GM18861 (cell line): Measurements from ENCODE around the gene PCYT2.

Source experiments
- ATAC-seq: cut with Tn5 transposase; IDR thresholded peaks from one replicate; pipeline ENCODE4 v1.9.1; 2021; ENCODE audit not compliant: unreplicated experiment

Gene PCYT2

DNA sequence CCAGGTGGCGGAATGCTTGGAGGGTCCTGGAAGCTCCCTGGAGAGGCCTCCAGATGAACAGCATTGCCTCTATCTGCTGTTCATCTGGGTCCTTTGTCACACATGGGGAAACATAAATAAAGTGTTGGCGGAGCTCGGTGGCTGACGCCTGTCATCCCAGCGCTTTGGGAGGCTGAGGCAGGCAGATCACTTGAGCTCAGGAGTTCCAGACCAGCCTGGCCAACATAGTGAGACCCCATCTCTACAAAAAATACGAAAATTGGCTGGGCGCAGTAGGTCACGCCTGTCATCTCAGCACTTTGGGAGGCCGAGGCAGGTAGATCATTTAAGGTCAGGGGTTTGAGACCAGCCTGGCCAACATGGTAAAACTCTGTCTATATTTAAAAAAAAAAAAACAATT, 33.7 kb upstream of the PCYT2 start:
- no peak for ATAC-seq

DNA sequence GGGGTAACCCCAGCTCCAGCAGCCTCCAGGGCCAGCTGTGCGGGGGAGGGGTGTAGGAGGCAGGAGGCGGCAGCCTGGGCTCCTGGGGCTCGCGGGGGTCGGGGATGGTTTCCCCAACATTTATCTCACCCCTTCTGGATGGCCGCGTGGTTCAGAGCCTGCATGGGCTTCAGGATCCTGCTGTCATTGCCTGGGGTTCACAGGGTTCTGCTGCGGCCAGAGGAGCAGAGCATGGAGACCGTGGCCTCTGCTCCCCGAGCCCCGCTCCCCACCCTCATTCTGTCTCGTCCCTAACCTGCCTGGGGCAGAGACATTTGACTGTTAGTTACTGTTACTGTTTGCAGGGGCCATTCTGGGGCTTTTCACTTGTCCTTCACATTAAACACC, 31.0 kb upstream of the PCYT2 start:
- no peak for ATAC-seq

DNA sequence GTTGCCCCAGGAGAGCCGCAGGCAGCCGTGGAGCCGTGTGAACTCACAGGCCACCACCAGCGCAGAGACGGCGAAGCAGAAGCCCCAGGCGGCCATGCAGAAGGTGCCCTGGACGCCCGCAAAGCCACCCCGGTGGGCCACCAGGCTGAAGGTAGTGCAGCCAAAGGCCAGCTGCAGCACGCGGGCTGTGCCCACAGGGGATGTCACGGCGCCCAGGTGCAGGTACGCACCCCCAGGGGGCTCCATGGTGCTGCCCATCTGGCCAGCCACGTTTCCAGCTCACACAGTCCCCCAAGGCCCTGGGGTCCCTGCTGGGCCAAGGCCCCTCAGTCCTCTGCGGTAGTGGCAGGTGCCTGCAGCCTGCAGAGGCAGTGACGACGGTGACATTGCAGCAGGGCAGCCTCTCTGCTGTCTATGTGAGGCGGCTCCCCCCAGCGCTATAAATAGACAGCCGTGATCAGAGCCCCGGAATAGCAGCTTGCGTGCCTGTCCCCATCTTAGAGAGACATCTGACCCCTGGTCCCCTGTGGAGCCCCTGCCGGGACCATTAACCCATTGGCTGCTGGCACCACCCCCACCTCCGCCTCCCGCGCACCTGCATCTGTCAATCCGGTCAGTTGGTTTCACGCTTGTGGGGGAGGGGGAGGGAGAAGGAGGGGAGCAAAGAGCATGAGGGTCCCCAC, 30.4 kb upstream of the PCYT2 start:
- ATAC-seq = no peak

DNA sequence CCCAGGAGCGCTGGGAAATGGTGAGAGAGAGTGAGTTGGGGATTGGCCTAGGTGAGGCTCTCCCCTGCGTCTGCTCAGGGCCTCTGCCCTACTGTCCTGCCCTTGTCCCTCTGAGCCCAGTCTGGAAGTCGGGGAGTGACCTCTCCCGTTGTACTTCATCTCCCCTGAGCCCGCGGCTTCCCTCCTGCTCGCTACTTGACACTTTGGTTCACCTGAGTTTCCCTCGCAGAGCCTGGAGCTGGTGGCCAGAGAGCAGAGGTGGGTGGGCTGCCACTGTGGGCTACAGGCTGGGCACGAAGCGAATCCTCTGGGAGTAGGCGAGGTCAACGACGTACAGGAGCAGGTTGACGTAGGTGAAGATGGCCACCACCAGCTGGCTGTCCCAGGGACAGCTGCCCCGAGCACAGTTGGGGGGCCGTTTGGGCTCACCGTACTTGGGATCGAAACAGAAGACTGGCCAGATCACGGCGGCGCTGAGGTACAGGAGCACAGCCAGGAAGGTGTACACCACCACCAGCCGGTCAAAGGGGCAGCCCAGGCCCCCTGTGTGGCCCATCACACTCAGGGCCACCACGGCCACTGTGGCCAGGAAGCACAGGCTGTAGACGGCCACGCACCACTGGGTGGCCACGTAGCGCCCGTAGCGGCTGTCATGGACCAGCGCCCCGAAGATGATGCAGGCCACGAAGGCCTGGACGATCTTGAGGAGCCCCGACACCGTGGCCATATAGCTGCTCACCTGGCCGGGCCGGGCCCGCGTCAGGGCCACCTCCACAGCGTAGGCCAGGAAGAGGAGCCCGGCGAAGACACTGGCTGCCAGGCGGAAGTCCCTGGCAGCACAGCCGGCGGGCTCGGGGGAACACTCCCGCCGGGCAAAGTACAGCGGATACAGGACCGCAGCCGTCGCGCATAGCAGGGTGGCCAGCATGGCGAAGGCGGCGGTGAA, 29.6 kb upstream of the PCYT2 start:
- no peak for ATAC-seq

DNA sequence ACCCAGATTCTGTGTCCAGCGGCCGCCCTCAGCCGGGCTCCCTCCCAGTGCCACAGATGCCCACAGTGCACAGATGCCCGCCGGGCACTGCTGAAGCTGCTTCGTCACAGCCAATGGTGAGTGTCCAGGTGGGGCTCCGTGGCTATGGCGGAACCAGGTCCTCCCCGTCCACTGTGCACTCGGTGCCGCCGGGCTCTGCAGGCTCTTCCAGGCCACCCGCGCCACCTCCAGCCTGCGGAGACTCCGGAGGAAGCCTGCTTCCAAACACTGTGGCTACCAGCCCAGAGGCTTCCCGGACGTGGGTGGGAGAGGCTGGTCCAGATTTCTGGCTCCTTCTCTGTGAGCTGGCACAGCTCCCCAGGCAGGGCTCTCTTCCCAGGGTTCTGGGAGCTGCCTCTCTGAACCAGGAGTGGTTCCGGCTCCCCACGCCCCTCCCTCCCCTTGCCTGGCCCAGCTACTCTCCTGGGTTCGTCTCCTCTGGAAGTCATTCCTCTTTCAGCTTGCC, 28.7 kb upstream of the PCYT2 start:
- no peak for ATAC-seq

DNA sequence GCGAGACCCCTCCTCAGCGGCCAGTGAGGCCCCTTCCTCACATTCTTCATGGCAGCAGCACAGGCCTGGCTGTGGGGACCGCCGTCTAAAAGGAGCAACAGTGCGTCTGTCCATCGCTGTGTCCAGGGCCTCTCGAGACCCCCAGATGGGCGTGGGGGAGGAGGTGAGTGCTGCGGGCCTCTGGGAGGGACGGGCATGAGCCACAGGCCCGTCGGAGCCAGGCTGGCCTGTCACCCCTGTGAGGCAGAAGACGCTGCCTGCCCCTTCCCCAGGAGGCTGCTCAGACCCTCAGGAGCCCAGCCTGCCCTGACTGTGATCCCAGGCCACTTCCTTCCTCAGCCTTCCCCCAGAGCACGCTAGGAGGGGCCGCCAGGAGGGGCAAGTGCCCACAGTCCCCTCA, 28.0 kb upstream of the PCYT2 start:
- no peak for ATAC-seq

DNA sequence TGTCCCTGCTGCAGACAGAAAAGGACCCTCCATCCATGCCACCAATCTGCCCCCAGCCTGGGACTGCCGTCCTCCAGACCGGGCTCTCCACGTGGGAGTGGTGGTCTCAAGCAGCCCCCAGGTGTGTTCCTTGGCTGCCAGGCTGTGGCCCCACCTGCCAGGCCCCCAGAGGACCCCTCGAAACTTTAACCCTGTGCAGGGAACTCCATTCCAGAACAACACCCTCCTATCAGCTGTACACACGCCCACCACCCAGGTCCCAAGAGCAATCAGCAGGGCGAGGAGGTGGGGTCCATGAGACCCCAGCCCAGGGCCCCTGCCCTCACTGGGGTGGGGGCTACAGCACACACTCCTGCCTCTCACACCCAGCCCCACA, 24.5 kb upstream of the PCYT2 start:
- no peak for ATAC-seq

DNA sequence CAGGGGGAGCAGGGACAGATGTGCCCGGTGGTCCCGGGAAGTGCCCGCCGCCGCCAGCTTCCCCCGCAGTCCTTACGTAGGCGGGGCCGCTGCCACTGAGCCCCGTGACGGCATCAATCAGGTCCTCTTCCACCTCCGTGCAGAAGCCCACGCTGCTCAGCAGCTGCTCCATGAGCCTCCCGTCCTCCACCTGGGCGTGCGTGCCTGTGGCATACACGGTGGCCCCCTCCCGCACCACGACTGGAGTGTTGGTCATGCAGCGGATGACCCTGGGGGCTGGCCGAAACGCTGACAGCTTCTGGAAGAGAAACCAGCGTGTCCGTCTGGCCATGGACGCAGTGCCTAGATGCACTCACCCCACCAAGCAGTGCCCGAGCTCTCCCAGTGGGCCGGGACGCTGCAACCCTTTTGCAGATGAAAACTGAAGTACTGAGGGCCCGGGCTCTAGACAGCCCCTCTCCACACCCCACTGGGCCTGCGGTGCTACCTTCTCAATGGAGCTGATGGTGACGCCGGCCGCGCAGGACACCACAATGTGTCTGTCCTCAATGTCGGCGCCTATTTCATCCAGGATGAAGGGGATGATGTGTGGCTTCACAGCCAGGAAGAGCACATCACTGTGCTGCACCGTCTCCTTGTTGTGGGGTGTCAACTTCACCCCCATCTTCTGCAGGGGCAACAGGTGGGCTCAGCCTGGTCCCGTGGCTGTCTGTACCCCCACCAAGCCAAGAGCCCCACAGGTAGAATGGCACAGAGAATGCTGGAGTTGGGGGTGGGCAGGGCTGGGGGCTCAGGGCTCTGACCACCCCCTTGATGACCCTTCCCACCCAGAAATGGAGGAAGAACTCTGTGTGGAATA, 23.9 kb upstream of the PCYT2 start:
- no peak for ATAC-seq

DNA sequence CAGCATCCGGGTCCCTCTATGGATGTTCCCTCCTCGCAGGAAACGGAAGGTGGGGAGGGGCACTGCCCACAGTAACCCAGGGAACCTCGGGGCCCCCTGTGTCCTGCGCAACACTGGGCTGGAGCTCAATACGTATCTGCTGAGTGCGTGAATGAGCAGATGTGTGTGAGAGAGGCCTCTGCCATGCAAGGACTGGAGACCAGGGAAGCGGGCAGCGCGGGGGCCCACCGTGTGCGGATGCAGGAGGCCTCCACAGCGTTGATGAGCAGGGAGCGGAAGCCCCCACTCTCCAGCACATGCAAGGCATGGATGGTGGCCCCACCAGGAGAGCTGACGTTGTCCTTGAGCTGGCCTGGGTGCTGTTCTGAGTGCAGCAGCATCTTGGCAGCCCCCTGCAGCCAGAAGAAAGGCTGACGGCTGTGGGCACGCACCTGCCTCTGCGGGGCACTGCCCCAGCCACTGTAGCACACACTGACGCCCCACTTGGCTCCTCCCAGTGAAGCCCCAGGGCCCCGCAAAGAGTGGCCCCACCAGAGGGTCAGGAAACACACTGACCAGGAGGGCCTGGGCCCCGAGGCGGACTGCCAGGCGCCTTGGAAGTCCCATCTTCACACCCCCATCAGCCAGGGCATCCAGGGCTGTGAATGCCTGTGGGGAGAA, 23.0 kb upstream of the PCYT2 start:
- ATAC-seq = no peak

DNA sequence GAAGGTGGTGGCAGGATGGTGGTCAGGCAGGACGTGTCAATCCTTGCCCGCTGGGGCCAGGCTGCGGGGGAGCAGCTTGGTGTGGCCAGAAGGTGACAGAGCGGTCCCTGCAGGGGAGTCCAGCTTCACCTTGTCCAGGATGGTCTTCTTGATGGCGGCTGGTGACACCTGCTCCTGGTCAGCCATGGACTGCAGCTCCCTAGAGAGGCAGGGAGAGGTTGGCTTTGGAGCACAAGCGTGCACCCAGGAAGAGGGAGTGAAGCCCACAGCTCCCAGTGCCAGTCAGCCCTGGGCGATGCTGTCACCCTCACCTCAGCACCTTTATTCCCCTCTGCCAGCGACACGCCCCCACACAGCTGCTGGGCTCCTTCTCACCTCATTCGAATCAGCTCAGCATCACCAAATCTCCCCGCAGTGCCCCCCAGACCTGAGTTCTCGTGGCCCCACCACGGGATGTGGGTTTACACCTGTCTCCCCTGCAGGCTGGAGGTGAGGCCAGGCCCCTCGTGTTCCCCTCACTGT, 22.0 kb upstream of the PCYT2 start:
- no peak for ATAC-seq

DNA sequence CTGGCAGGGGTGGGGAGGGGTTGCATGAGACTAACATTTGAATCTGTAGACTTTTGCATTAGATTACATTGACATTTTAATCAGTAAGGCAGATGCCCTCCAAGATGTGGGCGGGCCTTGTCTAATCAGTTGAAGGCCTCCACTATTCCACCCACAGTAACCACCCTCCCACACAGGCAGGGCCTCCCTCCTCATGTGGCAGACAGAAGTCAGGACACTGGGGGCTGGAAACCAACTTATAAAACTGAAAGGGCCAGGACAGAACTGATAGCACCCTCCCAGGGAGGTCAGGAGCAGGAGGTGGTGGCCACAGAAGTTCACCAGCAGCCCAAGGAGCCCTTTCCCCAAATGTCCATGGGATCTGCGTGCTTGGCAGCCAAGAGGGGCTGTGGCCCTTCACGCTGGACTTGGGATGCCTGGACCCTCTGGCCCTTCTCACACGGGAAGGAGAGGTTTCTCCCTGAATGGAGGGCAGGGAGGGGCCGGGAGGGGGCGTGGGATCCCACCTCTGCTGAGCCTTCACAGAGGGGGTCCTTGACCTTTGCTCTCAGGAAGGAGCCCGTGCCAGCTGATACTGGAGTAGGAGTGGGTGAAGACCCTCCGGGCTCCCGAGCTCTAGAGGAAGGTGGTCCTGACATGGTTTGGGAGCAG, 21.3 kb upstream of the PCYT2 start:
- ATAC-seq = no peak

DNA sequence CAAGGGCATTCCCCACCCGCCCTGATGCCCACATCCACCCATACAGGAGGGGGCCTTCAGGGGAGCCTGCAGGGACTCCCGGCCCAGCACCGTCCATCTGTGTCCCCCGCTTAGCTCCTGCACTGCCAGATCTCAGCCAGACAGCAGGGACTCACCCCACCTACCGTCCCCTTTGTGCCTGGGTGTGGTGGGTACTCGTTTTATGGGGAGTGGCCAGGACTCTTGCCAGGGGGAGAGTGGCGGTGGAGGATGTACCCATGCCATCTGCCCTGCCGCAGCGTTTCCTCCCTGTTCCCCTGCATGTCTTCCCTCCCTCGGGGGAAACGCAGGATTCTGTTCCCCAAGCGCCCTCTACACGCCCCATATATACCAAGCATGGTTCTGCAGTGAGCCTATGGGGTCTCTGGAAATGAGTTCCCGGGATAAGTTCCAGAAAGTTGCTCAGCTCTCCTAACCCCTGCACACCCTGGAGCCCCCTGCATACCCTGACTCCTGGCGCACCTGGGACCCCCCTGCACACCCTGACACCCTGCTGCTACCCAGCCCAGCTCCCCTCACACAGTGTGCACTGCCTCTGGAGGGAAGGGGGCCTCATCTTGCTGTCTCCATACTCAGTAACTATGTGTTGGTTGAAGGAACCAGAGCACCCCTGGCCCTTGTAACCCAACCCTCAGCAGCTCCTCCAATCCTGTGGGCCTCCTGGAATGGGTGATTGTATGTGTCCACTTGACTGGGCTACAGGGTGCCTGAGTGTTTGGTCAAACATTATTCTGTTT, 20.5 kb upstream of the PCYT2 start:
- no peak for ATAC-seq

DNA sequence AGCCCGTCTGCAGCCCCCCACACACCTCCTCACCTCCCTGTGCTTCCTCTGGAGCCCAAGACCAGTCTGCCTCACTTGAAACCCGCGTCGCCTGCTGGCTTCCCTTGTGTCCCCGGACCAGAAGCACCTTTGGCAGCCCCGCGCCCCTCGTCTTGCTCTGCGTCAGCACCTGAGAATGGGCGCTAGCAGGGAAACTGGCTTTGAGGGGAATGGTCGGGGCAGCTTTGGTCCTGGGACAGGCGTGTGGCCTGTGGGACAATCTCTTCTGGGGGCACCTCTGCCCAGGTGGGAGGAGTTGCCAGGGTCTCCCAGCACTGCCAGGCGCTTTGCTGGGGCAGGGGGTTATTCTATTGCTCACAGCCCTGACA, 20.0 kb upstream of the PCYT2 start:
- no peak for ATAC-seq

DNA sequence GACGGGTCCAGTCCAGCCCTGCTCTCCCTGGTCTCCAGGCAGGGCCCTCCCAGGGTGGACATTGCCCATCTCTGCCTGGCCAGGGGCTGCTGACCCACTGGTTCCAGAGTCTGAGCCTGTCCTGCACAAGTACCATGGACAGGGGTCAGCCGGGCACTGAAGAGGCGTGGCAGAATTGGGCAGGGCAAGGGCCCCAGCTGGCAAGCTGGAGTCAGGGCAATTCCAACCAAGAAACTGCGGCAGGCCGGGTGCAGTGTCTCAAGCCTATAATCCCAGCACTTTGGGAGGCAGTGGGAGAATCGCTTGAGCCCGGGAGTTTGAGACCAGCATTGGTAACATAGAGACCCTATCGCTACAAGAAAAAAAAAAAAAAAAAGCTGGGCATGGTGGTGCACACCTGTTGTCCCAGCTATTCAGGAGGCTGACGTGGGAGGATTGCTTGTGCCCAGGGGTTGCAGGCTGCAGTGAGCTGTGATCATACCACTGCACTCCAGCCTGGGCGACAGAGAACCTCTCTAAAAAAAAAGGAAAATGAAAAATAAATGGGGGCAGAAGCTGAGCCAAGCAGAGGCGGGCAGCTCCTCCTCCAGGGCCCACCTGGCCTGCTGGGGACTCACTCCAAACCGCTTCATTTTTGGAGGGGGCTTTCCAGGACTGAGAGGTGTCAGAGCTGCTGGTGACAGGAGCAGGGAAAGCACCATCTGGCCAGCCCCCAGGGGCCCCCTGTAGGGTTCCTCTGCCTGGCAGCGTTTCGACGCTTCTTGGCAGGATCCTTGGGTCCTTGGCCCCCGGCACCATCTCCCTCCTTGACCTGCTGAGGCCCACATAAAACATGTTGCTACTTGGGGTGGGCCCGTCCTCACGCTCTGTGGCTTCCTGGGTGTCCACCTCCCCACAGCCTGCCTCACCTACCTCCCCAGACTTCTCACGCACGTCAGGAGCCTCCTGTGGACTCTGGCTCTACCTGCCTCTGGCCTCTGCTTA, 19.2 kb upstream of the PCYT2 start:
- no peak for ATAC-seq

DNA sequence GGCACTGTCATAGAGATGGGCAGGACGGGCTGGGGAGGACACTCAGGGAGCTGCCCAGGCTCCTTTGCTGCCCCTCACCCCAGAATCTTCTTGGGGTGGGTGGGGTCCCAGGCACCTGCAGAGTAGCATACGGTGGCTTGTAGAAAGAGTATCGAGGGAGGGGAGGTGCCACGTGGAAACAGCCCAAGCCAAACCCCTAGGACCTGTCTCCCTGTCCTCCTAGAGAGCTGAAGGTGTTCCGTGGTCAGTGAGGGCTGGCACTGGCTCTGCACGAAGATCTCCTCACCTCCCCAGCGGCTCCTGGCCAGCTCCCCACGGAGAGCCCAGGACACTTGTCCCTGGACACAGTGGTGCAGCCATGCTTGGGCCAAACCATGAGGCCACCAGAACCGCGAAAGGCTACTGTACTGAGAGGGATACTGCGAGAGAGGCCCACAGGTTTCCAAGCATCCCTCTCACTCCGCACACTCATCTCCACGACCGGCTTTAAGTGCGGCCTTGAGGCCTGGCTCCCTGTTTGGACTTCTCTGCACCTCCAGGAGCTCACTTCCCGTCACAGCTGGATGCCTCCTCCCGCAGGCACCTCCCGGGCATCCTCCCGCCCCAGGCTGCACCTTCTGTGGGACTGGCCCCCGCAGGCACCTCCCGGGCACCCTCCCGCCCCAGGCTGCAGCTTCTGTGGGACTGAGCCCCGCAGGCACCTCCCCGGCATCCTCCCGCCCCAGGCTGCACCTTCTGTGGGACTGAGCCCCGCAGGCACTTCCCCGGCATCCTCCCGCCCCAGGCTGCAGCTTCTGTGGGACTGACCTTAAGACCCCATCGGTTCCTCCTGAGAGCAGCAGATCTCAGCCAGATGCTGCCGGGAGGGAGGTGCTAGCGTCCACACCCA, 18.3 kb upstream of the PCYT2 start:
- no peak for ATAC-seq

DNA sequence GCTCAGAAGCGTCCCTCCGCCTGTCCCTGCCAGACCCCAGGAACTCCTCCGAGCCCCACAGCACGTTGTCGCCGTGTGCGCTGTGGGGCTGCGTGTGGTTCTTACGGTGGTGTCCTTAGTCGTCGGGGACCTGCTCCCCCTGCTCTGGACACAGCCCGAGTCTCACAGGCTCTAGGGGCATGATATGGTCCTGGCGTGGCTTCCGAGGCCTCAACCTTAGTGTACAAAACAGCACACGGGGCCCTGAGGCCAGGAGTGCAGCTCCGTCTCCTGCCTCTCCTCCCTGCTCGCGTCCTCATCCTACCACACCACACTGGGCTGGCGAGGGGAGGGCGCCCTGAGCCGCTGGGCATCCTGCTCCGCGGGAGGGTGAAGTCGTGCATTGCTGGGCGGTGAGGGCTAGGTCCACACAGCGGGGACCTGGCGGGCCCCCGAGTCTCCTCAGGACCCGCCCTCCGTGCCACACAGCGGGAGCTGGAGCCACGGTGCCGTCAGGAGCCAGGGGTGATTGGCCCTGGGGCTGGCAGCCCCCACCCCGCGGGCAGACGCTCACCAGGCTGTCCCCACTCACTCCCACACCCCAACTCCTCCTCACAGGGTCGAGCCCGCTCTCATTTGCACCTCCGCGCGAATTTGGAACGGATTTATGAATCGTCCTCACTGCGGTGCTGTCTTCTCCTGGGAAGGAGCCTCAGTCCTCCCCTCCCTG, 17.5 kb upstream of the PCYT2 start:
- no peak for ATAC-seq
